Endothelial cell of umbilical vein (primary cell): ENCODE measurements around the gene TLR5.

ENCODE experiments used
- EZH2 ChIP-seq: IDR thresholded peaks from 2 replicates; pipeline ENCODE4 v1.6.1; 2012; ENCODE audit warnings: borderline replicate concordance, low read depth, mild to moderate bottlenecking, moderate library complexity, low read length, inconsistent platforms; ENCODE audit not compliant: severe bottlenecking
- POLR2A ChIP-seq: IDR thresholded peaks from 2 replicates; pipeline ENCODE4 v1.6.1; 2012; ENCODE audit warnings: low read depth, mild to moderate bottlenecking, control low read depth, low read length
- TF ChIP-seq, protein P1 (sequence below): IDR thresholded peaks from 2 replicates; pipeline ENCODE4 v1.6.1; 2011; ENCODE audit not compliant: insufficient read depth, insufficient read length
- TF ChIP-seq, protein P2 (sequence below), 2 donors: IDR thresholded peaks; 1 replicate in 1 of 2; 2 replicates in 1 of 2; pipeline ENCODE4 v1.5.1; 2011; ENCODE audit warnings: low read length in 2 of 2, mild to moderate bottlenecking in 2 of 2, moderate library complexity in 2 of 2, control low read depth in 1 of 2, inconsistent platforms in 1 of 2, low read depth in 1 of 2; ENCODE audit not compliant: insufficient read depth in 1 of 2; ENCODE audit errors: extremely low read depth in 1 of 2

DNA sequence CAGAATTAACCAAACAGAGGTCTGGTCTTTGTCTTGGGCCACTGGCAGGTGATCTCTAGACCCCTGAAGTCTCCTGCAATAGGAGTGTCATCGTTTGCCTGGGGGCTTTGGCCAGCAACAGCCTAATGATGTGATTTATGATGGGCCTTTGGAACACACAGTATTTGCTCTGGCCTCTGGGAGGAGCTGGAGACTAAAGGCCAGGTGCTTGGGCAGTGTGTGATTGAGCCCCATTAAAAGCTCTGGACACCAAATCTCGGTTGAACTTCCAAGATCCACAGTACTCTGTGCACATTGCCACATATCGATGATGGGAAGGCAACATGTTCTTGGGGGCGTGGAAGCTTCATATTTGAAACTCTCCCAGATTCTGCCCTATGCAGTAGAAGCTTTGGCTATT lies 32.0 kb upstream of the TLR5 start:
- TF ChIP-seq, protein P1, sequence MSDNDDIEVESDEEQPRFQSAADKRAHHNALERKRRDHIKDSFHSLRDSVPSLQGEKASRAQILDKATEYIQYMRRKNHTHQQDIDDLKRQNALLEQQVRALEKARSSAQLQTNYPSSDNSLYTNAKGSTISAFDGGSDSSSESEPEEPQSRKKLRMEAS = no peak
- TF ChIP-seq, protein P2, sequence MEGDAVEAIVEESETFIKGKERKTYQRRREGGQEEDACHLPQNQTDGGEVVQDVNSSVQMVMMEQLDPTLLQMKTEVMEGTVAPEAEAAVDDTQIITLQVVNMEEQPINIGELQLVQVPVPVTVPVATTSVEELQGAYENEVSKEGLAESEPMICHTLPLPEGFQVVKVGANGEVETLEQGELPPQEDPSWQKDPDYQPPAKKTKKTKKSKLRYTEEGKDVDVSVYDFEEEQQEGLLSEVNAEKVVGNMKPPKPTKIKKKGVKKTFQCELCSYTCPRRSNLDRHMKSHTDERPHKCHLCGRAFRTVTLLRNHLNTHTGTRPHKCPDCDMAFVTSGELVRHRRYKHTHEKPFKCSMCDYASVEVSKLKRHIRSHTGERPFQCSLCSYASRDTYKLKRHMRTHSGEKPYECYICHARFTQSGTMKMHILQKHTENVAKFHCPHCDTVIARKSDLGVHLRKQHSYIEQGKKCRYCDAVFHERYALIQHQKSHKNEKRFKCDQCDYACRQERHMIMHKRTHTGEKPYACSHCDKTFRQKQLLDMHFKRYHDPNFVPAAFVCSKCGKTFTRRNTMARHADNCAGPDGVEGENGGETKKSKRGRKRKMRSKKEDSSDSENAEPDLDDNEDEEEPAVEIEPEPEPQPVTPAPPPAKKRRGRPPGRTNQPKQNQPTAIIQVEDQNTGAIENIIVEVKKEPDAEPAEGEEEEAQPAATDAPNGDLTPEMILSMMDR (IDR thresholded peaks at IDR 0.05; ENCODE audit: extremely low read depth in 1 of 2, insufficient read depth in 1 of 2, low read depth in 1 of 2, low read length in 2 of 2) = no peak
- no peak for TF ChIP-seq POLR2A
- no peak for TF ChIP-seq EZH2
